Activated B cell treated with CpG ODN at 0.5 μM for 24 hours (primary cell): ENCODE measurements around the gene RECK. TPM values are rescaled to one million over a fixed set of nuclear protein-coding genes. Genes with fewer than 3 reads are reported as not detected.

Experiments used
- ATAC-seq: fragments of 200-7000 bp; cut with Tn5 transposase; one replicate; pipeline ENCODE4 v1.10.0; 2021; ENCODE audit warnings: low read depth, mild to moderate bottlenecking, moderate library complexity
- CTCF ChIA-PET: fragments of 350-600 bp; sonication (Branson Sonifier 250); formaldehyde crosslinking; loops from one replicate; lab custom pipeline; 2021; ENCODE audit warnings: antibody characterized with exemption; lab: Charles Lee
- POLR2A ChIA-PET: fragments of 350-600 bp; sonication (Branson Sonifier 250); formaldehyde crosslinking; loops from one replicate; lab custom pipeline; 2021; ENCODE audit warnings: antibody characterized with exemption; lab: Charles Lee
- DNase-seq: peaks from one replicate; pipeline ENCODE4 v3.0.0; 2022
- H3K27ac Mint-ChIP-seq: one replicate; pipeline ENCODE4 v1.8.0; 2020; ENCODE audit warnings: mixed read lengths
- H3K27me3 Mint-ChIP-seq: one replicate; pipeline ENCODE4 v1.8.0; 2021; ENCODE audit warnings: mixed read lengths
- H3K36me3 Mint-ChIP-seq: one replicate; pipeline ENCODE4 v1.8.0; 2021; ENCODE audit warnings: low read depth, mixed read lengths
- H3K4me1 Mint-ChIP-seq: one replicate; pipeline ENCODE4 v1.8.0; 2021; ENCODE audit warnings: mixed read lengths
- H3K4me3 Mint-ChIP-seq: one replicate; pipeline ENCODE4 v1.8.0; 2020; ENCODE audit warnings: mild to moderate bottlenecking, mixed read lengths
- H3K9me3 Mint-ChIP-seq: one replicate; pipeline ENCODE4 v1.8.0; 2020; ENCODE audit warnings: mixed read lengths
- intact Hi-C: fragments of 100-400 bp; cut with micrococcal nuclease; formaldehyde crosslinking; loops from one replicate; pipeline ENCODE4 v1.15.1; 2024
- total RNA-seq: library from RNA; stranded (reverse); gene quantifications from 2 replicates; pipeline ENCODE4 v1.2.3, GENCODE V29; 2022
- TF ChIP-seq, protein P1 (sequence below): fragments of 200-600 bp; IDR thresholded peaks from one replicate; pipeline ENCODE4 v1.8.0; 2022; ENCODE audit warnings: antibody characterized with exemption, mild to moderate bottlenecking

Gene RECK
- total RNA-seq, 1 donor from 2014 or later, result 4.2 TPM

DNA sequence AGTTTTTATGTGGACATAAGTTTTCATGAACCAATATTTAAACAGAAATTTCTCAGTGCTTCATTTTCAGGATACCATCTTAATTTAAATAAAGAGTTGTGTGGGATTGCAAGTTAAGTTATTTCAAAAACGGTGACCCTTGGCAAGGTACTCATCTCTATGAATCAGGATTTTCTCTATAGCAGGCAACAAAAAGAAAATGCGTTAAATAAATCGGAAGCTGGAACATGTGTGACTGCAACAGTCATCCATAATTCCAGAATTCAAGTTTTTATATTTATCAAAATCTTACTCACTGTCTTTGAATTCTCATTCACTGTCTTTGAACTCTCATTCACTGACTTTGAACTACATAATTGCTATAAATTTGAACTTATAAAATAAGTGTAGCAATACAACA is 5.8 kb upstream of the RECK start:
- TF ChIP-seq, protein P1, sequence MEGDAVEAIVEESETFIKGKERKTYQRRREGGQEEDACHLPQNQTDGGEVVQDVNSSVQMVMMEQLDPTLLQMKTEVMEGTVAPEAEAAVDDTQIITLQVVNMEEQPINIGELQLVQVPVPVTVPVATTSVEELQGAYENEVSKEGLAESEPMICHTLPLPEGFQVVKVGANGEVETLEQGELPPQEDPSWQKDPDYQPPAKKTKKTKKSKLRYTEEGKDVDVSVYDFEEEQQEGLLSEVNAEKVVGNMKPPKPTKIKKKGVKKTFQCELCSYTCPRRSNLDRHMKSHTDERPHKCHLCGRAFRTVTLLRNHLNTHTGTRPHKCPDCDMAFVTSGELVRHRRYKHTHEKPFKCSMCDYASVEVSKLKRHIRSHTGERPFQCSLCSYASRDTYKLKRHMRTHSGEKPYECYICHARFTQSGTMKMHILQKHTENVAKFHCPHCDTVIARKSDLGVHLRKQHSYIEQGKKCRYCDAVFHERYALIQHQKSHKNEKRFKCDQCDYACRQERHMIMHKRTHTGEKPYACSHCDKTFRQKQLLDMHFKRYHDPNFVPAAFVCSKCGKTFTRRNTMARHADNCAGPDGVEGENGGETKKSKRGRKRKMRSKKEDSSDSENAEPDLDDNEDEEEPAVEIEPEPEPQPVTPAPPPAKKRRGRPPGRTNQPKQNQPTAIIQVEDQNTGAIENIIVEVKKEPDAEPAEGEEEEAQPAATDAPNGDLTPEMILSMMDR, result no peak
- no peaks in the 10 kb centered on the region for H3K9me3 Mint-ChIP-seq
- H3K4me3 Mint-ChIP-seq, result no peak overlapping the region
- ATAC-seq, result no peak
- intact Hi-C loops, result loop anchor here (10.0 kb wide), 1 partner anchor 916 kb away; the partner anchor contains the start of gene ATOSB
- POLR2A ChIA-PET, result interaction anchor here (0.6 kb wide), 1 partner anchor 15 kb away, joined by 5 read pairs; no protein-coding TSS in a partner anchor
- H3K27ac Mint-ChIP-seq, result no peak overlapping the region
- H3K4me1 Mint-ChIP-seq, result peaks cover 14% of the 10 kb centered on the region
- CTCF ChIA-PET, result no interaction called here
- no peak for DNase-seq
- no peaks in the 10 kb centered on the region for H3K36me3 Mint-ChIP-seq
- H3K27me3 Mint-ChIP-seq, result peaks cover 4% of the 10 kb centered on the region

DNA sequence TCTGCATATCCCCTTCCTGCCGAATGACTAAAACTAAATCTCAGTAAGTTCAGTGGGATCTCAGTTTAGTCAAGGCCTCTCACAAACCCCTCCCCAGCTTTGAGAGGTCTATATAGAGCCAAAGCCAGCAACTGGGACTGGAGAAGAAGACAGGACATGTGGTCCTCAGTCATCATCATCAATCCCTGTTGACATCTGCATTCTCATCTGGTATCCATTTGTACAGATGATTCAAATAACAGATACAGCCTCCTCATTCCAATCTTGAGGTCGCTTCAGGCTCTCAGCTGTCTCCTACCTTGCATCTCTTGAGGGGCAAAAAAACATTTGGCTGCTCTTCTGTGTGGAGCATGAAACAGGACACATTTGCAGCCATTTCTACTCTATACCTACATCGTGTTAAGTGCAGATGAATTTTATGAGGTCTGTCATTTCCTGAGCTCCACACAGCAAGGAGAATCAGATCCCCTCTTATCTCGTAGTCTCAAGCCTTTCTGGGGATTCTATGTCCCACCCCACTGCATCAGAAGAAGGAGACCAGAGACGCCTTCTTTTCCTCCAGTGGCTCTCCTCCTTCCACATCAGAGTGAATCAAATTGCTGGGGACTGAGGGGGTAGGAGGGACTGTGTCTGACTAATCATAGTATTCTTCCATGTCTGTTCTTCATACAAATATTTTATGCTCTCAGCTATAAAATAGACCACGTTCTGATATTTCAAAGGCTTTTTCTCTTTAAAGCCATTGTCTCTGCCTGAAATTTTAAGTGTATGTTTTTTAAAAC is 4.7 kb upstream of the RECK start:
- ATAC-seq, result no peak
- intact Hi-C loops, result loop anchor here (10.0 kb wide), 1 partner anchor 917 kb away; the partner anchor contains the start of gene ATOSB
- H3K36me3 Mint-ChIP-seq, result no peaks in the 10 kb centered on the region

DNA sequence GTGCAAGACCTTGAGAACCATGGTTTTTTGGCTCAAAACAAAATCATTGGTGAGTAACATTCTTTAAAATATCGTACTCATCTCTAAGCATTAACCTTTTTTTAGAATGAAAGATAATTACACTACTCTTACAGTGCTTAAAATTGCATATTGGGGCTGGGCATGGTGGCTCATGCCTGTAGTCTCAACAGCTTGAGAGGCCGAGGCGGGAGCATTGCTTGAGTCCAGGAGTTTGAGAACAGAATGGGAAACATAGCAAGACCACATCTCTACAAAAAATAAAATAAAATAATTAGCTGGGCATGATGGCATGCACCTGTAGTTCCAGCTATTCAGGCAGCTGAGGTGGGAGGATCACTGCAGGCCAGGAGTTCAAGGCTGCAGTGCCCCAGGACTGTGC is 2.9 kb upstream of the RECK start:
- POLR2A ChIA-PET, result no interaction called here
- intact Hi-C loops, result loop anchor here (10.0 kb wide), 1 partner anchor 919 kb away; the partner anchor contains the start of gene ATOSB
- TF ChIP-seq, protein P1, result no peak
- CTCF ChIA-PET, result interaction anchor here (1.6 kb wide), 1 partner anchor 11 kb away, joined by 5 read pairs; no protein-coding TSS in a partner anchor
- no peak for DNase-seq
- H3K9me3 Mint-ChIP-seq, result no peaks in the 10 kb centered on the region
- H3K4me3 Mint-ChIP-seq, result no peak overlapping the region
- peaks cover 32% of the 10 kb centered on the region for H3K4me1 Mint-ChIP-seq
- no peak overlapping the region for H3K27ac Mint-ChIP-seq
- ATAC-seq, result no peak
- peaks cover 4% of the 10 kb centered on the region for H3K27me3 Mint-ChIP-seq
- H3K36me3 Mint-ChIP-seq, result no peaks in the 10 kb centered on the region

More for the DNA sequence above, 4.7 kb upstream of the RECK start:
- no peak for DNase-seq
- Mint-ChIP-seq H3K27ac (no peak overlapping the region), H3K4me3 (no peak overlapping the region), H3K9me3 (no peaks in the 10 kb centered on the region), H3K27me3 (peaks cover 4% of the 10 kb centered on the region), H3K4me1 (peaks cover 16% of the 10 kb centered on the region)
- ChIA-PET POLR2A (no interaction called here), CTCF (interaction anchor here (1.1 kb wide), 1 partner anchor 9 kb away, joined by 4 read pairs; no protein-coding TSS in a partner anchor)
- TF ChIP-seq, protein P1, result no peak

DNA sequence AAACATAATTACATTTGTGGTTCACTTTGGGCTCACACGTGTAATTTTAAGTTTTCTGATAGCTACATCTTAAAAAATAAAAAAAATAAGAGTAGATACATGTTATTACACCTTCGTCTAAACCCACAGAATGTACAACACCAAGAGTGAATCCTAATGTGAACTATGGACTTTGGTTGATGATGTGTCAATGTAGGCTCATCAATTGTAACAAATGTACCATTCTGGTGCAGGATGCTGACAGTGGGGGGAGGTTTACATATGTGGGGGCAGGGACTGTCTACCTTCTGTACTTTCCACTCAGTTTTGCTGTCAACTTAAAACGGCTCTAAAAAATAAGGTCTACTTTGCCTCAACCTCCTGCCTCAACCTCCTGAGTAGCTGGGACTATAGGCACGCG is 2.5 kb upstream of the RECK start:
- H3K36me3 Mint-ChIP-seq, result no peaks in the 10 kb centered on the region
- TF ChIP-seq, protein P1, result no peak
- peaks cover 31% of the 10 kb centered on the region for H3K4me1 Mint-ChIP-seq
- no peak for ATAC-seq
- H3K27ac Mint-ChIP-seq, result no peak overlapping the region
- H3K9me3 Mint-ChIP-seq, result no peaks in the 10 kb centered on the region
- intact Hi-C loops, result loop anchor here (10.0 kb wide), 1 partner anchor 919 kb away; the partner anchor contains the start of gene ATOSB
- no peak for DNase-seq
- CTCF ChIA-PET, result interaction anchor here (1.6 kb wide), 1 partner anchor 11 kb away, joined by 5 read pairs; no protein-coding TSS in a partner anchor
- H3K4me3 Mint-ChIP-seq, result no peak overlapping the region
- H3K27me3 Mint-ChIP-seq, result peaks cover 4% of the 10 kb centered on the region
- POLR2A ChIA-PET, result no interaction called here

DNA sequence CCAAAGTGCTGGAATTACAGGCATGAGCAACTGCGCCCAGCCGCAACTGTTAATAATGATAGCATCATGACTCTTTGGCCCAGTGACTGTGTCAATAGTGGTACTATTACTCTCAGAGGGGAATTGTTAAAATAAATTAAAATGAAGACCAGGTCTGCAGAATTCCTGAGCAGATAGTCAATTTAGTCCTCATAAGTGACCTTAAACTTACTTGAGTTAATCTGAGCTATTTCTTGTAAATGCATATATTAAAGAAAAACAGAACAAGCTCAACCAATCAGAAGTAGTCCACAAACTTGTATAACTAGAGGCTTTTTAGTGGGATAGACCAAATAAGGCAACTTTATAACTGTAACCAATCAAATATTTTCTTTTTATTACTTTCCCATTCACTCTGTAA is 1.7 kb upstream of the RECK start:
- ChIA-PET POLR2A (no interaction called here), CTCF (interaction anchor here (1.0 to 1.6 kb wide), 2 partner anchors 12 to 13 kb away, joined by 3 to 5 read pairs; no protein-coding TSS in a partner anchor)
- no peak overlapping the region for H3K27ac Mint-ChIP-seq
- H3K4me3 Mint-ChIP-seq, result no peak overlapping the region
- ATAC-seq, result no peak
- no peaks in the 10 kb centered on the region for H3K9me3 Mint-ChIP-seq
- TF ChIP-seq, protein P1, result no peak
- peaks cover 4% of the 10 kb centered on the region for H3K27me3 Mint-ChIP-seq
- intact Hi-C loops, result loop anchor here (5.0 to 10.0 kb wide), 2 partner anchors 57 to 920 kb away; partner anchors contain the start of gene ATOSB
- peaks cover 26% of the 10 kb centered on the region for H3K4me1 Mint-ChIP-seq
- no peaks in the 10 kb centered on the region for H3K36me3 Mint-ChIP-seq
- no peak for DNase-seq
